OCI-LY3 (cell line): ENCODE measurements around the gene AXIN1.

Experiments used
- EZH2phosphoT487 ChIP-seq: fragments of 200-600 bp; shearing (Covaris generic); IDR thresholded peaks from 2 replicates; pipeline ENCODE4 v1.6.1; 2018; ENCODE audit warnings: antibody characterized with exemption, mixed run types, low read depth
- TF ChIP-seq, protein P1 (sequence below): fragments of 200-600, 300-600 bp; sonication (generic); IDR thresholded peaks from 2 replicates; pipeline ENCODE4 v1.5.1; 2014; ENCODE audit warnings: antibody characterized with exemption, low read length, low read depth

DNA sequence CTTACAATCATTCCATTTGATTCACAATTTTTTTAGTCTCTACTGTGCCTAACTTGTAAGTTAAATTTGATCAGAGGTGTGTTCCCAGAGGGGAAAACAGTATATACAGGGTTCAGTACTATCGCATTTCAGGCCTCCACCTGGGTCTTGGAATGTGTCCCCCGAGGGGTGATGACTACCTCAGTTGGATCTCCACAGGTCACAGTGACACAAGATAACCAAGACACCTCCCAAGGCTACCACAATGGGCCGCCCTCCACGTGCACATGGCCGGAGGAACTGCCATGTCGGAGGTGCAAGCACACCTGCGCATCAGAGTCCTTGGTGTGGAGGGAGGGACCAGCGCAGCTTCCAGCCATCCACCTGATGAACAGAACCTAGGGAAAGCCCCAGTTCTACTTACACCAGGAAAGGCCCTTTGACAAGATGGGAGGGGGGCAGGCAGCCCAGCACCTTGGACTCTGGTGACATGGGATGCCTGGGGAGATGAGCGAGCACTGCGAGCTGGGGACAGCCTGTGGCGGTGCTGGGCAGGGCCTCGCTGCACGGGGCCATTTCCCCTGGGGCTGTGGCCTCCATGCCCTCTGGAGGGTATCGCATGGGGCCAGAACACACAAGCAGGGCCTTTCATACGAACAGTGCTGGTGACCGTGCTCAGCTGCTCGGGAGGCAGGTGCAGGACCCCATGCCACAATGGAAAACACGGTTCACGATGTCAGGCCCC is 35.6 kb downstream of the AXIN1 start:
- TF ChIP-seq, protein P1, sequence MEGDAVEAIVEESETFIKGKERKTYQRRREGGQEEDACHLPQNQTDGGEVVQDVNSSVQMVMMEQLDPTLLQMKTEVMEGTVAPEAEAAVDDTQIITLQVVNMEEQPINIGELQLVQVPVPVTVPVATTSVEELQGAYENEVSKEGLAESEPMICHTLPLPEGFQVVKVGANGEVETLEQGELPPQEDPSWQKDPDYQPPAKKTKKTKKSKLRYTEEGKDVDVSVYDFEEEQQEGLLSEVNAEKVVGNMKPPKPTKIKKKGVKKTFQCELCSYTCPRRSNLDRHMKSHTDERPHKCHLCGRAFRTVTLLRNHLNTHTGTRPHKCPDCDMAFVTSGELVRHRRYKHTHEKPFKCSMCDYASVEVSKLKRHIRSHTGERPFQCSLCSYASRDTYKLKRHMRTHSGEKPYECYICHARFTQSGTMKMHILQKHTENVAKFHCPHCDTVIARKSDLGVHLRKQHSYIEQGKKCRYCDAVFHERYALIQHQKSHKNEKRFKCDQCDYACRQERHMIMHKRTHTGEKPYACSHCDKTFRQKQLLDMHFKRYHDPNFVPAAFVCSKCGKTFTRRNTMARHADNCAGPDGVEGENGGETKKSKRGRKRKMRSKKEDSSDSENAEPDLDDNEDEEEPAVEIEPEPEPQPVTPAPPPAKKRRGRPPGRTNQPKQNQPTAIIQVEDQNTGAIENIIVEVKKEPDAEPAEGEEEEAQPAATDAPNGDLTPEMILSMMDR = no peak
- TF ChIP-seq EZH2phosphoT487 = no peak
